ENCODE data around the gene PDE4D.
A peak's percentile ranks its signal among the peaks of the same experiment; 100 is the strongest.

The PDE4D gene

DNA sequence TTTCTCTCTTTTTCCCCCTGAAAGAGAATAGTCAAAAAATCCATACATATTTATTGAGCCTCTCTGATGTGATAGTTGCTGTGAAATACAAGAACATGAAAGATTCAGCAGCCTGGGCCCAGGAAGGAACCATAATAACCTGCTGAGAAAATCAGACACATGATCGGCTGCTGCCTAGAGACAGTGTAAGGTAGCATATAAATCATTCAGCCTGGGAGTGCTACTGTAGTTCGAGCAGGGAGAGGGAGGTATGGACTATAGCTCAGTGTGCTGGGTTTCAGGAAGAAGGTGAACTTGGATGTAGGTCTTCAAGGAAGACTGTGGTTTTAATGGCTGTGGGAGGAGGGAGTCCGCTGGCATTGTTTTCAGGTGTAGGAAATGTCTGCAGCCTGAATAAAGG, 841.6 kb downstream of the PDE4D start:
- peak; percentile 24 for FAIRE-seq

DNA sequence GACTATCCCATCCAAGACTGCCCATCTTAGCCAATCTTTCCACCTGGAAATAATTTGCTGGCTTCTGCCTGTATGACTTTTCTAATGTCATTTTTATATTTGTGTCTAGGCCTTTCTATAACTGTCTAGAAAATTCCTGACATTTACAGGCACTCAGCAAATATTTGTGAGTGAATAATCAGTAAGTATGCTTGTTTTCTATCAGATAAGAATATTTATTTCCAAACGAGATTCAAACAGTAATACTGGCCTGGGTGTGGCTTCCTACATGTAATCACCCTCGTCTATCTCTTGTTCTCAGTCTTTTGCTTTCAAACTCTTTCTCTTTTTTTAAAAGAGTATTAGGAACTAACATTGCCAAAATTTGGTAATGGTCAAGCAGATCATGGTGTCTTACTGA, 844.4 kb downstream of the PDE4D start:
- FAIRE-seq = no peak

DNA sequence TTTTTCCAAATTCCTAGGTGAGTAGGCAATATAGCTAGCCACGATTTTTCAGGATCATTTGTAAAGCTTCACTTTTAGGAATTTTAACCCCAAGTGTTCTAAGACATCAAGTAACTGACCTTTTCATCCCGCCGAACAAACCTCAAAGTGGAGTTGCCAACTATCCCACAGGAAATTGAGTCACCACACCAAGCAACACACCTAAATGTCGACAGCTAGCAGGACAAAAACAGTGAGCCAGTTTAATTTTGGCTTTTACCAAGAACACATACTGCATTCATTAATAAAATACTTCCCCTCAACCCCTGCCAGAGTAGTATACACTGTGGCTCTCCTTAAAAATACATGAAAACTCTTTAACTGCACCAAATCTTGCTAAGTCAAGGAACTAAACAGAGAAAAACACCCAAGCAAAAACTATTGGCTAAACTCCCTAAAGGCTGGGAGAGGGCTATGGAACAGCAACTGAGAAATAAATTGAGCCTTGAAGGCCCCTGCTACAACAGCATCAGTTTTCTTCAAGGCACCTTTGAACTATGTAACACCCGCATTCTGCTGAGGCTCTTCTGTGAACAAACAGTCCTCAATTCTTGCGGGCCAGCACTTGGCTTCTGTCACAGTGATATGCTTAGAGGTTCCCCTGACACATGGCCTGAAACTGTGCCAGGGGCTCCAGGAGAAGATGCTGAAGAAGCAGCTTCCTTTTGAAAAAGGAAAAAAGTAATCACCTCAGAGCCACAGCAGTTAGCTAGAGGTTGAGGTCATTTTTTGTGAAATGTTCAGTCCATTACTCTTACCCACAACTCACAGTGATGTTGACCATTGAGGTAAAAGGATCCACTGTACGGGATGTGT, 851.1 kb downstream of the PDE4D start:
- FAIRE-seq = no peak

DNA sequence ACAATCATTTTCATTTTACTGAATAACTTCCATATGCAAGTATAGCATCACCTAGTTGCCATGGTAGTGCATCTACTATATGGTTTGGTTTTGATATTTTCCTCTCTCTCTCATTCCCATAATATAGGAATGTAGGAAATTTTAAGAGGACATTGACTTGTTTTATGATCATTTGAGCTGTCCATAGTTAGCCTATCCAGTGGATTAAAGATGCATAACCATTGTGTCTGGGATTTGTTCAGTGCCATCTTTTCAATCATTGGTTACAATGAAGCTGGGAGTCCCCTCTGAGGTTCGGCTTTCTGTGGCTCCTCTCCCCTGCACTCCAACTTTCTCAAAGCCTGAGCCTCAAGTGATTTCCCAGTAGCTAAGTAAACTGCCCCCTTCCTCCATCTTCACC, 852.2 kb downstream of the PDE4D start:
- no peak for FAIRE-seq

DNA sequence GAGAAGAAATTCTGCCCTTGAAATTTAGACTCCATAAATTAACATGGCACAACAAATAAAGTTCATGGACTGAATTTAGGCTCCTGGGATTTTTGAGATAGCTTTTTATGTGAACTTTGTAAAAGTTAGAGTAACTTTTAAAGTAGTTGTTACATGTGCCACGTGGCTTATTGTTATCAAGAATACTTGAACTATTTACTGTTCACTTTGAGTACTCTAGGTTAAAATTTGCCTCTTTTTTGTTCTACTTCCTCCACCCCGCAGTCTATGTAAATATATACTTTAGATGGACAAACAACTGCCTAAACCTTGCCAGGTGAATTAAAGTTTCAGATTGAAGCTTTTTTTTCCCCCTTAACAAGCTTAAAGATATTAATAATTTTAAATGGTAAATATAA, 852.7 kb downstream of the PDE4D start:
- no peak for FAIRE-seq

DNA sequence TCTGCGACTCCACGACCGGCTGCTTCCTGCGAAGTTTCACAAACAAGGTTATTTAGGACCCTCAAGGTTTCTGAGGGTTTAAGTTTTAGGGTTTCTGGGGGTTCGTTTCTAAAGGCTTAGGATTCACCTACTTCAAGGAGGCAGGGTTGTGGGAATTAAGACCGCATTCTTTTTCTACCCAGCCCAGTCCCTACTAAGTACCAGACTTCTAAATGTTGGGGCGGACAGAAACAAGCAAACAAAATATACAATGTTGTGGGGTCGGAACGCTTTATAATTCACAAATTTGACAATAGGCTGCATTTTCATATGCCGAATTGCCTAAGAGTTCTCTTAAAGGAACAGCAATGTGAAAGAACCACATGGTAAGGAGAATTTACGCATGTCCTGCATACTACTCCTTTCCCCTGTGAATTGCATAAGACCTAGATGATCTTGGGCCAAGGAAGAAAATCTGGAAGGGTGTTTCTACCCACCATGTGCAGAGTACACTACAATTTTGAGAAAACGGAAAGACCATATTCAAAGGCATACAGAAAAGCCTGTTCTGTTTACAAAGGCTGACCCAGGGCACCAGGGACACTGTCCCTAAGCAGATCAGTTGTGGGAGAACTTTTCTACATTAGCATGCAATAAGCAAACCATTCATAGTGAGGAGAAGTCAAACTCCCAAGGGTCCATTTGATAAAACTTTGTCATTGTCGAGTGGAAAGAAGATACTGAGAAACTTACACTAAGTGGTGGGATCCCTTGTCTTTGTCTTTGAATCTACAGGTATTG, 853.3 kb downstream of the PDE4D start:
- no peak for FAIRE-seq

DNA sequence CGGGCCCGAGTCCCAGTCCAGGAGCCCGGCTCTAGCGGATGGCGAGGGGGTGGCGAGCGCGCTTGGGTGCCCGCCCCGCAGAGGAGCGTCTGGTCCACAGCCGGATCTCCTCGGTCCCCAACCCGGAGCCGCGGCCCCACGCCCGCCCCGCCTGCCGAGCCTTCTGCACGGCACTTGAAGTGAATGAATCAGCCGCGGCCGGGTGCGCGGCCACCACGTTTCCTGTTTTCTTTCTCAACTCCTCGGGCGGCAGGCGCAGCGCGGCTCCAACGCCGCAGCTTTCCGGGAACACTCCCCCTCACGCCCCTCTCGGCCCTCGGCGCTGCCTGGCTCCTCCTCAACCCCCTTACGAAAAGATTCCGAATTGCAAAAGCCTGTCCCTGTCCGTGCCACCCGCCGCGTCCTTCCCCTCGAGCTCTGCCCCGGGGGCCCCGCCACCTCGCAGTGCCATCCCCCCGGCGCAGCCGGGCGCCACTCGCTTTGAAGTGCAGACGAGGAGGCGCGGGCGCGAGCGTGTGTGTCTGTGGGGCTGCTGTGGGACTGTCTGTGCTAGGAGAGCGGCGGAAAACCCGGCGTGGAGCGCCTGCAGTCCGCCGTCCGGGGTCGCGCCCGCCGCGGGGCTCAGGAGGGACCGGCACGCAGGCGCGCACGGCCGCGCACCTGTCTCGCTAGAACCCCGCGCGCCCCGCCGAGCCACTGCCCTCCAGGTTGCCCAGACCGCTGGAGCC, 854.1 kb downstream of the PDE4D start:
- FAIRE-seq = no peak

DNA sequence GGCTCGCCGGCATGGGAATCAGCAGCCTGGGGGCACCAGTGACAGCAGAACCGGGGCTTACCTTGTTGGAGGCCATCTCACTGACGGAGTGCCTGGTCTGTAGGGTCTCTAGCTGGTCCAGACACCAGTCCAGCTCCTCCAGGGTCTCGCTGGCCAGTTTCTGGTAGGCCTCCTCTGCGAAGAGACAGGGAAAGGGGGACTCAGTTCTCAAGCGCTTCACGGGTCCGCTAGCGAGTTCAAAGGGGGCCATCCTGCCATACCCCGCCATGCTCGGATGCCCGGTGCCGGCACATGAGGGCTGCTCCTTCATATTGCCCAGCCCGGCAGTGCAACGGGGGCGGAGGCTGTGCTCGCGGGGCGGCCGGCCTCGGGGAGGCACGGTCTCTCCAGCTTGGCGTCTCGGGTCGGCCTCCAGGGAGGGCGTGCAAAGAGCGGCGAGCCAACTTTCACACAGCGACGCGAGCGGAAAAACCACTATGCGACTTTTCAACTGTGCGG, 854.7 kb downstream of the PDE4D start:
- no peak for FAIRE-seq

DNA sequence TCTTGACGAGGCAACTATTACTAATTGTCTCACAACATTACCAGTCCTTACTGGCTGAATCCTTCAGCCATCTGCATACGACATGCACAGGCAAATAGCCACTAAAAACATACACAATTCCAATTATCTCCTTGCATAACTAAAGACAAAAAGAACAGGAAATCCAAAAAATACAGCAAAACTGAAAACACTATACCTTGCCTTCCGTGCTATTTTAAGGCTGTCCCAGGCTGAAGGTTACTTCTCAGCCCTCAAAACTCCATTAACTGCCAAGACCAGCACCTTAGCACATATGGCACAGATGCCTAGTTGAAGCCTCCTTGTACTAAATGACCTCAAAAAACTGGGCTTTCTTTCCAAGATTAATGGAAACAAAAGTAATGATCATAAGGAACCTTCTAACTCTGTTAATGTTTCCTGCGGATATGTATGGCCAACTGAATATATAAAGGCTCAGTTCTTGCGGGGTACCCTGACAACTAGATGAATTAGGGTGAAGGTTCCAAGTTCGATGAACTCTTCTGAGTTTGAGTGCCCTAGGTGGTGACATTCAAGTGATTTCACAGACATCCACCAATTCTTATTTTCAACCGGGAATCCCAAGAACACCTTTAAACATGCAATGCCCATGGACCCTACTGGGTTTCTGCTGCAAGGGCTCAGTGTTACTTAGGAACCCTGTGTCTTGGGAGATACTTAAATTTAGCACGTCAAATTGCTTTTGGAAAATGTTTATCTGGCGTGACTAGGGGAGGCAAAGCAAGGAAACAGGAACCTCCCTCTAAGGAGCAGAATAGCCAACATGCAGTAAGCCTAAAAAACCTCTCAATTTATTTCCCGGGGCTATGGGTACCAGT, 855.4 kb downstream of the PDE4D start:
- no peak for FAIRE-seq

DNA sequence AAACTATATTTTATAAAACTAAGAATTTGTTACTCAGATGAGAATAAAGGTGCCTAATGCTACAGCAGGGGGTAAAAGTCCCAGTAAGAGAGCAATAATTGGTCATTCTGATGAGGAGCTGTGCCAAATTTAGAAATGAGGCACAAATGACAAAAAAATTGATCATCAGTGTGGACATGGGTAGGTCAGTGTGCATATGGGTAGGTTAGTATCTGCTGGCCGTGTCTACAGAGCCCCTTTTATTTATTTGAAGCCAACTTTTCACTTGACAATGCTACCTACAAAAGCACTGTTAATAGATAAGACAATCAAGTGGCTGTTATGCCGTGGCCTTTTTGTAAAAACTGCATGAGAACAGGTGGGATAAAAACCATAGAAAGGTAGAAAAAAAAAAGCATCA, 856.1 kb downstream of the PDE4D start:
- FAIRE-seq = no peak

DNA sequence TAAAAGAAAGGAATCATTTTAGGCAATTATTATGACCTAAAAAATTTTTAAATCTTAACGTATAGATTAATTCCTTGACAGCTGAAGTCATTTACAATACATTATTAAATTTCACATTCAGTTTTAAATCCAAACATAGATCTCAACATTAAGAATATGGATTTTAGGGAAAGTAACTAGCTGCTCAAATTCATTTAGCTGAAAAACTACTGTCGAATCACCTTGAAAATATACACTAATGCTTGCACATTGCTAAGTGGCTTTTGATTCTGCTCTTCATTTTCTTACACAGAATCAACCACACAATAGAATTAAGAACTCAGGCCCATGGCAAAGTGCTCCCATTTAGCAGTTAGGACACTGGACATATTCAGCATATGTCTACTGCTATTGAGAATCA, 856.5 kb downstream of the PDE4D start:
- peak; percentile 53 for FAIRE-seq

DNA sequence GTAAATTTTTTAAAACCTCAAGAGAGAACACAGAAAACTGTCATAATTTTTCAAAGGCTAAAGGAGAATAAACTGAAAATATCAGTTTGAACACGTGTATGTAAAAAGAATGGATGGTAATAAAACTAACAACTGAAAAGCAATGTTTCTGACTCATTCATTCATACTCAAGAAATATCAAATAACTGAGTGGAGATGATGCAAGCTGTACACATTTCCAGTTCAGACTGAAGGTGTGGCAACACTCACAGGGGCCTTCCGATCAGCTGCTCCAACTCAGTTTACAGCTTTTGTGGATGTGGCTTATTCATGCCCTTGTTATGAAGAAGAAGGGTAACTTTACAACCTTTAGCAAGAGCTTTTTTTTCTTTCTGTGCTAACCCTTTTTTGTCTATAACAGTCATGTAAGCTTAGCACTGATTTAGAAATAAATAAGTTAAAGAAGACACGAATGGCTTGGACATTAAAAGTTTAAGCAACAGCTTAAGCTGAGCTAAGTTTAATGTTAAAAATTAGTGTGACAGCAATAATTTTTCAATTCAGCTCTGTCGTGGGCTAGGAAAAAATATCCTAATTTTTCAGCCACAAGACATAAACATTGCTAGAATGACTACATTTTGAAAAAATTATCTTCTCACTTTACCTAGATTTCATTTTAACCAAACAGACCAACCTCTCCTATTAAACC, 857.1 kb downstream of the PDE4D start:
- FAIRE-seq = peak; percentile 91

DNA sequence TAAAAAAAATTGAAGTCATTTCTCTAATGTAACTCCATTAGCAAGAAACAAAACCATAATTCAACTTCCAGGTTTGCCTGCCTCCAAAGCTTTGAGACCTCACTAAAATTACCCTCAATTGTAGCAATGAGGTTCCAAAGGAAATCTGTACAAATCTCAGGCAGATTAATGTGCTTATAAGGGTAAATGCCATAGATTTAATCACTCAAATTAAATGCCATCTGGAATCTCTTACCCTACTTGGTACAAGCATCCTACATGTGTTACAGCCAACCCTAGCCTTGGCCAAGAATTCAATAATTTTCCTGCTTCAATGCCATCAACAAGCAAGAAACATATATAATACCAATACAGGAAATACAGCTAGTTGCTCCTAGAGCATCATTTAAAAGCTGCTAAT, 857.8 kb downstream of the PDE4D start:
- no peak for FAIRE-seq

DNA sequence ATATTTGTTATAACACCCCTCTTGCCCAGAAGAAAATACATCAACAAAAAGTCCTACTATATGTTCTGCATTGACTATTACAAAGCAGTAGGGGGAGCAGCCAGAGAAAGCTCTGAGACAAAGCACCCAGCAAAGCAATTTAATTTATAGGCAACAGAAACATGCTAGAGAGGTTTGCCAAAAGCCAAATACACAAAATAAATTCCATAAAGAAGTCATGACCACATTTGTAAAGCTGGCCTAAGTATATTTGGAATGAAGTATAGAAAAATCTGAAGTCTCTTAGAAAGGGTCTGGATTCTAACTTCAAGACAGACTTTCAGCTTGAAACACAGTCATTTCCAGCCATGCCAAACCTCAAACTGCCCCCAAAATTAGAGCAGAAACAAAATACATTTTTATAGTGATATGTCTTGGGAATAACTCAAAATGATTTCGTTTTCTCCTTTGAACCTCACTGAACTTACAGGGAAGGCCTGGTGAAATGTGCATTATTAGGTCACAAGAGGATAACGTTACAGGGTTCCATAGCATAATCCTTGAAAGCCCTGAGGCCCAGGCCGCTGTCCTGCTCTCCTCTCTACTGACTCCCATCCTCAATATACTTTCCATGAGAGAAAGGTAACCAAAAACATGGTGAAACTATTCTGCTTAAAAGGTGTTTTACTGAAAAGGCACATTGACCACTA, 858.9 kb downstream of the PDE4D start:
- FAIRE-seq = no peak

DNA sequence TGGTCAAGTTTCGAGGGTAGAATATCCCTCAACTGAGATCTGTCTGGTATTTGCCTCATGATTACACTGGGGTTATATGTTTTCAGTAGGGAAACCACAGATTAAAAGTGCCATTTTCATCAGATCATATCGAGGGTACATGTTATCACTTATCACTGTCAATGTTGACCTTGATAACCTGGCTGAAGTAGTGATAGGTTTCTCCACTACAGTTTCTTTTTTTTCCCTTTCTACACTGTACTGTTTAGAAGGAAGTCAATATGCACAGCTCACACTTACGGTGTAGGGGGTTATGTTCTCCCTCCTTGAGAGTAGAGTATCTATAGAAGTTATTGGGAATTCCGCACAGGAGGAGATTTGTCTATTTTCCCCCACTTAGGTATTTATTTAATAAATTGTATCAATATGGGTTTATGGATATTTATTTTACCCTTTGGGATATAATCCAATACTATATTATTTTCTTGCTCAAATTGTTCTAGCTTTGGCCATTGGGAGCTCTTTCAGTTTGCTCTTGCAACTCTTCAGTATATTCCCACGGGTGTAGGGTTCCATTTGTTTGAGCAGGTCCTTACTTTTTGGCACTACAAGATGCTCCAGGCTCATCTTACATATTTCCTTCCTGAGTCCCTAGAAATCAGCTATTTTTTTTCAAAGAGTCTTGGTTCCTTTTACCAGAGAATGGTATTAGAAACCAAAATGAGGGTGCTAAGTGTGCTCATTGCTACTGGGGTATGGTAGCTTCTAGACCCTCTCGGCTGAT, 866.2 kb downstream of the PDE4D start:
- FAIRE-seq = no peak

DNA sequence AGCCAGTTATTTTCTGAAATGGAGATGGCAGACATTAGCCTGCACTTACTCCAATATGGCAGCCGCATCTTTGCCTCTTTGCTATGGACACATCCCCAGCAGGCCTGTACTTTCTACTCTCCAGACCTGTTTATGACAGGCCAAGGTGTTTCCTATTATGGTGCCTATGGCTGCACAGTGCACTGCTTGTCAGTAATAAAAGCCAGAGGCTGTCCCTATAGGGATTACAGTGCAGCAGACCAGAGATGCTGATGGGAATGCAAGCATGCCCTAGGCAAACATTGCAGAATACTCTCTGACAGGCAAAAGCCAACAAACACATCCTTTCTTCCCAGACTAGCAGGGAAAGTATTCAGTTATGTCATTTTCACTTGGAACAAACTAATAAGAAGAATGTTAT, 867.8 kb downstream of the PDE4D start:
- FAIRE-seq = no peak

DNA sequence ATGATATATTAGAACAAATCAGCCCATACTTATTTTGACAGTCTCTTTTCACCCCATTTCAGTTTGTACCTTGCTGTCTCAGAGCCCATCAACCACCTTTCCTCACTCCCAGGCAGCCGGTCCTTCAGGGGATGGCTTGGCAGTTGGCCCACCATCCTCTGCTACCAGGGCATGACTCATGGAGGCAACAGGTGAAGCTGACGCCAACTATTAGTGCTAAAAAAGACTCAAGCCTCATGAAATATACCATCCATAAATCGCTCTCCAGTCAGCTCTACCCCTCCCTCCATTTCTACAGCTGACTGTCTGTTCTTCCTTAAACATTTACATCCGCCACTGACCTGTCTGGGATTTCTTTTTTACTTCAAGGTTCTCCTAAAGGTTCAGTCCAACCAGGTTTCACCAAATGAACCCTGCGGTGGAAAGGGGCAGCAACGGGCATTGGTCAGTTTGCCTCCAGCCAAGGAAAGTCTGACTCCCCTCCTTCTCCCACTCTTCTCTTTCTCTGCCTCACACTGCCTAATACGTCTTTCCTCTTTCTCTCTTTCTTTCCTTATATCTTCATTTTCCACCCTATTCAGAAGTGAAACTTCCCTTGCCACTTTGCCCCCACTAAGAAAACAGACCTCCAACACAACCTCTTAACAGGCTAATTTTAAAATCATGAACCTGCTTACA, 871.5 kb downstream of the PDE4D start:
- no peak for FAIRE-seq

DNA sequence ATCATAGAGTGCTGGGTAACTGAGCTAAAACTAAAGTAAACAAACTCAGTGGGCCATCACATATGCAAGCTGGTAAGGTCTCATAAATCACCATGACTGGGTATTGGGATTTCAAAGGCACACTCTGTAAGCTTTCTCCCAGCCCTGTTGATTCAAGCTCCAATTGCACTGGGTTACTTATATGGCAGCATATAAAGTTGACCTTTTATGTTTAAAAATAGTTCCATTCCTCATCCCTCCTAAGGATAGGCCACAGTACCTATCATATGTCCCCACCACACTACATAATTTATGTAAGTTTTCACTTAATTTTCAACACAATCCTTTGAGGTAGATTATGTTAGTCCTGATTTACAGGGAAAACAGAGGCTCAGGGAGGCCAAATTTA, 872.2 kb downstream of the PDE4D start:
- no peak for FAIRE-seq

DNA sequence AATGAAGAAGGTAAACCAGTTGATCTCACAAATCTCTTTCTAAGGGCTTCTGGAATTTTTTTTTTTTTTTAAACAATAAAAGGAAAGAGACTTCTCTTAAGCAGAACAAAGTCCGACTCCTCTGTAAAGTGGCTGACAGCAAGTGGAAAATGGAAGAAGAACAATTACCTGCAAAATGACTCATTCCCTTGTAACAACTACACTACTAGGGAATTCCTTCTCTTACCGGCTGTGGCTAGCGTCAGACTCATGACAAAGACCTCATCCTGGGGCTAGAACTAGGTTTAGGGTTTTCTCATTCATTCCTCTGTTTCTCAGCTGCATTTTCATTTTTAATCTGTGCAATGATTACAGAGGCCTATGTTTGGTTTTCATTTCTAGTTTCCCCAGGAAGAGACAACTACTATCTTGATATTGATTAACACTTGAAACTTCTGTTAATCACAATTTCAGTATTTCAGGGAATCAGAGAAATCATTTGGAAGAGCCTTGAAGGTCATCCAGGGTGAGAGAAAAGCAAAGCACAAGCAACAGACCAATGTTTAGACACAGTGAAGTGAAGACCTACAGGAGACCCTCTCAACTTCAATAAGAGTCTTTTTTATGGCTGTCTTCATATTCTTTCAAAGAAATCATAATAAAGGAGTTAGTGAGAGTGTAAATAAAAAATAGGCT, 872.8 kb downstream of the PDE4D start:
- FAIRE-seq = peak; percentile 13

Measured in islet of Langerhans (tissue), 1 donor.